ENCODE measurements around the gene TBATA.

The TBATA gene

GRCh38 chr10:70759781-70760180 is 25.4 kb downstream of the TBATA start:
- DNase-seq = no peak

GRCh38 chr10:70758757-70759514 is 26.2 kb downstream of the TBATA start:
- peak; percentile 57 for DNase-seq

- no peak for DNase-seq
Measured at GRCh38 chr10:70757856-70758255, 27.3 kb downstream of the TBATA start.

- DNase-seq = no peak
Measured at GRCh38 chr10:70756700-70757360, 28.3 kb downstream of the TBATA start.

- DNase-seq = no peak
Measured at GRCh38 chr10:70753841-70754621, 31.1 kb downstream of the TBATA start.

GRCh38 chr10:70753026-70753663 is 32.0 kb downstream of the TBATA start:
- no peak for DNase-seq

- DNase-seq = no peak
Measured at GRCh38 chr10:70752571-70752970, 32.6 kb downstream of the TBATA start.

- DNase-seq = no peak
Measured at GRCh38 chr10:70751991-70752390, 33.2 kb downstream of the TBATA start.

- no peak for DNase-seq
Measured at GRCh38 chr10:70751356-70751755, 33.8 kb downstream of the TBATA start.

GRCh38 chr10:70750156-70750703 is 34.9 kb downstream of the TBATA start:
- no peak for DNase-seq

- no peak for DNase-seq
Measured at GRCh38 chr10:70749756-70750155, 35.4 kb downstream of the TBATA start.

GRCh38 chr10:70748801-70749573 is 36.2 kb downstream of the TBATA start:
- no peak for DNase-seq

- no peak for DNase-seq
Measured at GRCh38 chr10:70748305-70748704, 36.9 kb downstream of the TBATA start.

GRCh38 chr10:70747192-70747965 is 37.8 kb downstream of the TBATA start:
- no peak for DNase-seq

- DNase-seq = no peak
Measured at GRCh38 chr10:70745555-70745954, 39.6 kb downstream of the TBATA start.

- DNase-seq = no peak
Measured at GRCh38 chr10:70744617-70745143, 40.5 kb downstream of the TBATA start.

- DNase-seq = no peak
Measured at GRCh38 chr10:70743879-70744278, 41.3 kb downstream of the TBATA start.

- no peak for DNase-seq
Measured at GRCh38 chr10:70743430-70743788, 41.8 kb downstream of the TBATA start.

- no peak for DNase-seq
Measured at GRCh38 chr10:70742537-70743429, 42.4 kb downstream of the TBATA start.
